Activated CD8-positive, alpha-beta memory T cell treated with anti-CD3 and anti-CD28 coated beads, Interleukin-2, amount 50 U/mL, for 48 hours (primary cell): Measurements from ENCODE around the gene GTPBP4.

Source experiments
- DNase-seq: peaks from one replicate; pipeline ENCODE4 v3.0.0-alpha.2; 2020

GTPBP4 gene

GRCh38 chr10:987870-988666, at the start of gene GTPBP4:
TSS of gene GTPBP4 (plus strand) at chr10:988434. CDS start at chr10:988480, 46 bp downstream.
- DNase-seq: peak; percentile 97

- DNase-seq: no peak
Measured at GRCh38 chr10:938941-939678, 49.1 kb upstream of the GTPBP4 start.

GRCh38 chr10:943334-944033, 44.8 kb upstream of the GTPBP4 start:
- DNase-seq: no peak

GRCh38 chr10:944034-944831, 44.0 kb upstream of the GTPBP4 start:
- DNase-seq: peak; percentile 62

GRCh38 chr10:945778-946177, 42.5 kb upstream of the GTPBP4 start:
- DNase-seq: no peak

GRCh38 chr10:947051-947450, 41.2 kb upstream of the GTPBP4 start:
- DNase-seq: no peak

GRCh38 chr10:947881-948280, 40.4 kb upstream of the GTPBP4 start:
- DNase-seq: no peak

- DNase-seq: no peak
Measured at GRCh38 chr10:948347-948746, 39.9 kb upstream of the GTPBP4 start.

- DNase-seq: no peak
Measured at GRCh38 chr10:949446-949845, 38.8 kb upstream of the GTPBP4 start.

- no peak for DNase-seq
Measured at GRCh38 chr10:953836-954235, 34.4 kb upstream of the GTPBP4 start.

GRCh38 chr10:954396-954795, 33.8 kb upstream of the GTPBP4 start:
- no peak for DNase-seq

GRCh38 chr10:955127-955819, 33.0 kb upstream of the GTPBP4 start:
- DNase-seq: no peak

GRCh38 chr10:955820-956217, 32.4 kb upstream of the GTPBP4 start:
- DNase-seq: no peak

GRCh38 chr10:958106-958505, 30.1 kb upstream of the GTPBP4 start:
- no peak for DNase-seq

GRCh38 chr10:958856-959255, 29.4 kb upstream of the GTPBP4 start:
- DNase-seq: no peak

- no peak for DNase-seq
Measured at GRCh38 chr10:962342-962741, 25.9 kb upstream of the GTPBP4 start.

GRCh38 chr10:963186-963585, 25.0 kb upstream of the GTPBP4 start:
- no peak for DNase-seq

GRCh38 chr10:963655-964054, 24.6 kb upstream of the GTPBP4 start:
- DNase-seq: no peak

- no peak for DNase-seq
Measured at GRCh38 chr10:964321-964987, 23.8 kb upstream of the GTPBP4 start.

GRCh38 chr10:964988-965417, 23.2 kb upstream of the GTPBP4 start:
- DNase-seq: no peak

- DNase-seq: no peak
Measured at GRCh38 chr10:966466-967235, 21.6 kb upstream of the GTPBP4 start.
